Activated CD4-positive, alpha-beta T cell treated with anti-CD3 and anti-CD28 coated beads, Interleukin-2, amount 10 ng/mL, durations not matched to agents 7 days and 5 days (primary cell): ENCODE measurements around the gene CLIC5. TPM values are rescaled to one million over a fixed set of nuclear protein-coding genes. Genes with fewer than 3 reads are reported as not detected.

Experiments
- CTCF ChIA-PET: fragments of 350-600 bp; sonication (Branson Sonifier 250); formaldehyde crosslinking; loops from one replicate; lab custom pipeline; 2021; ENCODE audit warnings: antibody characterized with exemption; lab: Charles Lee
- POLR2A ChIA-PET: fragments of 350-600 bp; sonication (Branson Sonifier 250); formaldehyde crosslinking; loops from one replicate; lab custom pipeline; 2021; ENCODE audit warnings: antibody characterized with exemption; lab: Charles Lee
- DNase-seq: peaks from one replicate; pipeline ENCODE4 v3.0.0-alpha.2; 2020
- H3K27ac Mint-ChIP-seq: one replicate; pipeline ENCODE4 v1.8.0; 2021; ENCODE audit warnings: mild to moderate bottlenecking, moderate library complexity, mixed read lengths
- H3K27me3 Mint-ChIP-seq: one replicate; pipeline ENCODE4 v1.8.0; 2021; ENCODE audit warnings: mixed read lengths
- H3K36me3 Mint-ChIP-seq: one replicate; pipeline ENCODE4 v1.8.0; 2021; ENCODE audit warnings: low read depth, mixed read lengths
- H3K4me1 Mint-ChIP-seq: one replicate; pipeline ENCODE4 v1.8.0; 2021; ENCODE audit warnings: mixed read lengths
- H3K4me3 Mint-ChIP-seq: one replicate; pipeline ENCODE4 v1.8.0; 2021; ENCODE audit warnings: mild to moderate bottlenecking, moderate library complexity, mixed read lengths
- H3K9me3 Mint-ChIP-seq: one replicate; pipeline ENCODE4 v1.8.0; 2021; ENCODE audit warnings: mixed read lengths
- total RNA-seq, 2 experiments: library from RNA; stranded (reverse); gene quantifications; one replicate each; pipeline ENCODE4 v1.2.3, GENCODE V29; 2021

Gene CLIC5
- total RNA-seq, 2 experiments from 2014 or later, result 3.7 to 3.8 TPM

DNA sequence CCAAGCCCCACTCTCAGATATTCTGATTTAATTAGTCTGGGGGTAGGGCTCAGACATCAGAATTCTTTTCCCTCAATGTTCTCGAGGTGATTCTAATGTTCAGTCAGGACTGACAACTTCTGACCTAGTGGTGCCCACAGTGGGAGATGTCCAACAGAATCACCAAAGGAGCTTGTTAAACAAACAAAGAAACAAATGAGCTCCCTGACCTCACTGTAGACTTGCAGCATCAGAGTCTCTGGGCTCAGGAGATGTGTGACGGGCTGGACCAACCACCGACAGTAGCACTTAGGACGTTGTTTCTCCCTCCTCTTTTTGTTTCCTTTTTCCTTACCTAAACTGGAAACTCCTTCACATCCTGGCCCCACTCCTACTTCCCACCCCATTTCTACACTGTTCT is 49.3 kb downstream of the CLIC5 start:
- Mint-ChIP-seq H3K36me3 (no peaks in the 10 kb centered on the region), H3K27me3 (no peaks in the 10 kb centered on the region), H3K27ac (no peak overlapping the region), H3K4me1 (peaks cover 7% of the 10 kb centered on the region), H3K4me3 (no peak overlapping the region), H3K9me3 (peaks cover 4% of the 10 kb centered on the region)
- ChIA-PET POLR2A (no interaction called here), CTCF (interaction anchor here (0.9 kb wide), 1 partner anchor 19 kb away, joined by 3 read pairs; no protein-coding TSS in a partner anchor)
- DNase-seq, result no peak

DNA sequence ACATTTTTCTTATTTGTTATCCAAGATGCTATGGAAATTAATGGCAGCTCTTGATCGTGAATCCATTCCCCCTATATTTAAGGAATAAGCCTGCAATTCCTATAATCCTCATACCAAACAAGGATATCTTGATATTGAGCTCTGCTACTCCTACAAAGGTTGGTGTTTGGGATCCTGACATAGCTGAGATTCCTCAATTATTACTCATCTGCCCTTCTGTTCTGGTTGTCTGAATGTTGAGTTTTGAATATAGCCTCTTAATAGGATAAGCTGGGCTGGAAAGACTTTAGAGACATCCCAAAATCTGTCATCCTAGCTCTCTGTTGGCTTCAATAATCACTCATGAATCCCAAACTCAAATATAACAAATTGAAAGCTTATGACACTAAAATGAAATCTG is 49.9 kb downstream of the CLIC5 start:
- ChIA-PET POLR2A (no interaction called here), CTCF (interaction anchor here (0.9 kb wide), 1 partner anchor 19 kb away, joined by 3 read pairs; no protein-coding TSS in a partner anchor)

DNA sequence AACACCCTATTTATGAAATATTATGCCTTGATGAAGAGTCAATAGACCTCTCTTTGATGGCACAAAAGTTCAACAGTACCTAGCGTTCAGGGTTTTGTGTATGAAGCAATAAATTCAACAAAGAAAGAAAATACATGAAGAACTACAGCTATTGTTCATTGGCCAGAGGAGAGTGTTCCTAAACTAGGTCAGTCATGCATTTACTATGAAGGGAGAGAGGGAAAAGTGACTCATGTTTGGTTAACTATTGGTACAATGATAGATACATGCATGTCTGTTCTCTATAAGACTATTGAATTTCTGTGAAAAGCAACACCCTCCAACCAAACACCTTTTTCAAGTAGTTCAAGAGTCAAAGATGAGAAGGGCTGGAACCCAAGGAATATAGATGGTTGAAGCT is 50.7 kb downstream of the CLIC5 start:
- H3K36me3 Mint-ChIP-seq, result no peaks in the 10 kb centered on the region
- no peak for DNase-seq
- H3K27ac Mint-ChIP-seq, result no peak overlapping the region
- CTCF ChIA-PET, result interaction anchor here (0.5 to 1.1 kb wide), 3 partner anchors 20 to 703 kb away, joined by 3 to 4 read pairs (median 3); no protein-coding TSS in a partner anchor
- H3K9me3 Mint-ChIP-seq, result peaks cover 4% of the 10 kb centered on the region
- peaks cover 1% of the 10 kb centered on the region for H3K27me3 Mint-ChIP-seq
- POLR2A ChIA-PET, result no interaction called here
- no peak overlapping the region for H3K4me3 Mint-ChIP-seq
- H3K4me1 Mint-ChIP-seq, result peaks cover 1% of the 10 kb centered on the region

More for the DNA sequence above, 49.9 kb downstream of the CLIC5 start:
- peaks cover 7% of the 10 kb centered on the region for H3K4me1 Mint-ChIP-seq
- H3K9me3 Mint-ChIP-seq, result peaks cover 4% of the 10 kb centered on the region
- no peak overlapping the region for H3K4me3 Mint-ChIP-seq
- H3K36me3 Mint-ChIP-seq, result no peaks in the 10 kb centered on the region
- H3K27me3 Mint-ChIP-seq, result no peaks in the 10 kb centered on the region
- no peak for DNase-seq
- no peak overlapping the region for H3K27ac Mint-ChIP-seq

- peaks cover 4% of the 10 kb centered on the region for H3K27me3 Mint-ChIP-seq
- no peaks in the 10 kb centered on the region for H3K4me1 Mint-ChIP-seq
- no peak for DNase-seq
- ChIA-PET POLR2A (no interaction called here), CTCF (interaction anchor here (0.5 to 1.1 kb wide), 3 partner anchors 20 to 704 kb away, joined by 3 to 4 read pairs (median 3); no protein-coding TSS in a partner anchor)
- no peak overlapping the region for H3K4me3 Mint-ChIP-seq
- no peak overlapping the region for H3K27ac Mint-ChIP-seq
- H3K9me3 Mint-ChIP-seq, result peaks cover 4% of the 10 kb centered on the region
- no peaks in the 10 kb centered on the region for H3K36me3 Mint-ChIP-seq
Observed at GRCh38 chr6:45964300-45964699, 51.4 kb downstream of the CLIC5 start.

- ChIA-PET POLR2A (no interaction called here), CTCF (no interaction called here)
- Mint-ChIP-seq H3K9me3 (peaks cover 4% of the 10 kb centered on the region), H3K4me3 (no peak overlapping the region), H3K4me1 (no peaks in the 10 kb centered on the region), H3K36me3 (no peaks in the 10 kb centered on the region), H3K27me3 (peaks cover 4% of the 10 kb centered on the region), H3K27ac (no peak overlapping the region)
- no peak for DNase-seq
Observed at GRCh38 chr6:45963896-45964295, 51.8 kb downstream of the CLIC5 start.

DNA sequence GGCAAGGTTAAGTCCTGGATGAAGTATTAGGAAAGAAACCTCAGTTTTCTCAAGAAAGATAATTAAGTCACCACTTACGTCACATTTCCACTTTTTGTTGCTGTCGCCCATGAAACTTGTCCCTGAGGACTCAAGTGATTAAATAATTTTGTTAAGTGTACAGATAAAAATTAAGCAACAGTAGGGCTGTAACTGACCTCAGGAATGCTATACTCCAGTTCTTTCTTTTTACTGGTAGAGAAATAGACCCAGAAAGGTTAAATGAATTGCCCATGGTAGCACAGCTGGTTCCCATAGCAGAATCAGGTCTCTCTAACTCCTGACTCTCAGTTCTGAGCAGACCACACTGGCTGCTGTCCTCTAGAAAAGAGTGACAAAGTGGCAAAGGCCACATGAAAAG is 54.5 kb downstream of the CLIC5 start:
- H3K9me3 Mint-ChIP-seq, result peaks cover 4% of the 10 kb centered on the region
- H3K36me3 Mint-ChIP-seq, result no peaks in the 10 kb centered on the region
- H3K27ac Mint-ChIP-seq, result no peak overlapping the region
- no peak for DNase-seq
- no peaks in the 10 kb centered on the region for H3K4me1 Mint-ChIP-seq
- ChIA-PET CTCF (no interaction called here), POLR2A (no interaction called here)
- H3K27me3 Mint-ChIP-seq, result peaks cover 4% of the 10 kb centered on the region
- H3K4me3 Mint-ChIP-seq, result no peak overlapping the region

GRCh38 chr6:45959534-45960145 is 56.0 kb downstream of the CLIC5 start:
- Mint-ChIP-seq H3K36me3 (no peaks in the 10 kb centered on the region), H3K4me3 (no peak overlapping the region), H3K4me1 (no peaks in the 10 kb centered on the region), H3K9me3 (peaks cover 2% of the 10 kb centered on the region), H3K27me3 (peaks cover 4% of the 10 kb centered on the region), H3K27ac (no peak overlapping the region)
- no peak for DNase-seq
- POLR2A ChIA-PET, result no interaction called here
- CTCF ChIA-PET, result interaction anchor here (1.1 kb wide), 1 partner anchor 13 kb away, joined by 3 read pairs; no protein-coding TSS in a partner anchor

- Mint-ChIP-seq H3K27ac (no peak overlapping the region), H3K4me1 (no peaks in the 10 kb centered on the region), H3K9me3 (no peaks in the 10 kb centered on the region), H3K27me3 (peaks cover 6% of the 10 kb centered on the region), H3K4me3 (no peak overlapping the region), H3K36me3 (no peaks in the 10 kb centered on the region)
- ChIA-PET CTCF (interaction anchor here (1.0 kb wide), 1 partner anchor 13 kb away, joined by 3 read pairs; no protein-coding TSS in a partner anchor), POLR2A (no interaction called here)
- DNase-seq, result no peak
Observed at GRCh38 chr6:45956663-45957062, 59.0 kb downstream of the CLIC5 start.

- H3K27ac Mint-ChIP-seq, result no peak overlapping the region
- no peaks in the 10 kb centered on the region for H3K36me3 Mint-ChIP-seq
- no peaks in the 10 kb centered on the region for H3K4me1 Mint-ChIP-seq
- POLR2A ChIA-PET, result no interaction called here
- CTCF ChIA-PET, result interaction anchor here (1.0 kb wide), 1 partner anchor 13 kb away, joined by 3 read pairs; no protein-coding TSS in a partner anchor
- no peak overlapping the region for H3K4me3 Mint-ChIP-seq
- H3K27me3 Mint-ChIP-seq, result peaks cover 6% of the 10 kb centered on the region
- no peak for DNase-seq
- no peaks in the 10 kb centered on the region for H3K9me3 Mint-ChIP-seq
Observed at GRCh38 chr6:45956176-45956575, 59.5 kb downstream of the CLIC5 start.

DNA sequence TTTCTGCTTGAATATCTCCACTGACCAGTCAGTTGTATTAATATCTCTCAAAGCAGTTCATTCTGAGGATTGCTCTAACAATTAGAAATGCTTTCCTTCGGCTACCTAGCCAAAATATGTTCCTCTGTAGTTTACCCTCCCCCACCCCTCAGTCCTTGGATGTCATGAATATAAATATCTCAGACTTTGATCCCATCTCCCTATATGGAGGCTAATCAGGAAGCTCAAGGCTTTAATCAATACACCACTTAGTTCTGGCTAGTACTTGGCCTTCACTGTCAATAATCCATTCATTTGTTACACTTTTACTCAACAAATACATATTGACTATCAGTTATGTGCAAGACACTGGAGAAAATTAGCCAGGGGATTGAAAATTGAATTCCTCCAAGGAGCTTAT is 60.1 kb downstream of the CLIC5 start:
- Mint-ChIP-seq H3K27ac (no peak overlapping the region), H3K27me3 (peaks cover 6% of the 10 kb centered on the region), H3K9me3 (no peaks in the 10 kb centered on the region), H3K4me3 (no peak overlapping the region), H3K4me1 (no peaks in the 10 kb centered on the region), H3K36me3 (no peaks in the 10 kb centered on the region)
- DNase-seq, result no peak
- ChIA-PET CTCF (no interaction called here), POLR2A (no interaction called here)

GRCh38 chr6:45952546-45952945 is 63.1 kb downstream of the CLIC5 start:
- DNase-seq, result no peak
- Mint-ChIP-seq H3K4me3 (no peak overlapping the region), H3K27me3 (peaks cover 2% of the 10 kb centered on the region), H3K4me1 (no peaks in the 10 kb centered on the region), H3K9me3 (no peaks in the 10 kb centered on the region), H3K36me3 (no peaks in the 10 kb centered on the region), H3K27ac (no peak overlapping the region)
- ChIA-PET POLR2A (no interaction called here), CTCF (interaction anchor here (0.5 kb wide), 1 partner anchor 403 kb away, joined by 3 read pairs; no protein-coding TSS in a partner anchor)

GRCh38 chr6:45952168-45952529 is 63.5 kb downstream of the CLIC5 start:
- ChIA-PET POLR2A (no interaction called here), CTCF (no interaction called here)
- Mint-ChIP-seq H3K9me3 (no peaks in the 10 kb centered on the region), H3K27me3 (peaks cover 2% of the 10 kb centered on the region), H3K36me3 (no peaks in the 10 kb centered on the region), H3K4me3 (no peak overlapping the region), H3K27ac (no peak overlapping the region), H3K4me1 (no peaks in the 10 kb centered on the region)
- DNase-seq, result no peak

DNA sequence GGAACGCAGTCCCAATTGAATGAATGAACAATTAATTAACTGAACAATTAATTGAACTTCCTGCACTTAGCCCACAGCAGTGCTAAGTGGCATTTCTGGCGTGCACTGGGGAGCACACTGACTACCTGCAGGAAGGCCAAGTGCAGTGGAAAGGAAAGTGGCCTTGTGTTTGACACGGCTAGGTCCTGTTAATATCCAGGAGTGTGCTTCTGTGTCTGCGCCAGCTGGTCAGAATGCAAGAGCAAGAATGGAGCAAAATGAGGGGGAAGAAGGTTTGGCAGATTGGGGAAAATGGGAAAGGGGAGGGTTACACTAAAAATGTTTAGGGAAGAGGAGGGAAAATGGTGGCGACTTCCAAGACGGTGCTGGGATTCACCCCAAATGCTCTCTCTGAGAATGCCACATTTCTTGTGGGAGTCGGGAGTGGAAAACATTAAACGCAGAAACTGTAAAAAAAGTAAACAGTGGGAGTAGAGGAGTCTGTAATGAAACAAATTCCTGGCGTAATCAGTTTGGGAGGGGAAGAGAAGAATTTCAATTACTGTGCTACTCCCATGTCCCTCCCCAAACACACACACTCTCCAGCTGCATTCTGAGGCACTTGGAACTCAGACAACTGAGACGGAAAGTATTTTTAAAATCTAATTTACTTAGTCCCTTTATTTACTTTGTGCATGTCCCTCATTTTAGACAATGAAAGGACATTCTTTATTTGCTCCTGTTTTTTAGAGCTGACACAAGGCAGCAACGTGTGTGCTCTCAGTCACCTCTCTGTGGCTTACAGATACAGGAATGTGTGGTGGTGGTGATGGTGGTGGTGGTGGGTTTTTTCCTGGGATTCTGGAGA is 64.1 kb downstream of the CLIC5 start:
- no peak for DNase-seq
- peaks cover 2% of the 10 kb centered on the region for H3K27me3 Mint-ChIP-seq
- POLR2A ChIA-PET, result no interaction called here
- H3K9me3 Mint-ChIP-seq, result no peaks in the 10 kb centered on the region
- H3K4me3 Mint-ChIP-seq, result no peak overlapping the region
- H3K27ac Mint-ChIP-seq, result no peak overlapping the region
- no peaks in the 10 kb centered on the region for H3K36me3 Mint-ChIP-seq
- CTCF ChIA-PET, result no interaction called here
- H3K4me1 Mint-ChIP-seq, result no peaks in the 10 kb centered on the region
